Stimulated activated CD8-positive, alpha-beta memory T cell treated with anti-CD3 and anti-CD28 coated beads, Interleukin-12 subunit alpha, Interleukin-12 subunit beta, amount 100 ng/mL, for 24 hours (primary cell): ENCODE measurements around the gene BRD1.

ENCODE experiments used
- DNase-seq: peaks from one replicate; pipeline ENCODE4 v3.0.0-alpha.2; 2020; ENCODE audit errors: extremely low read depth

The BRD1 gene

DNA sequence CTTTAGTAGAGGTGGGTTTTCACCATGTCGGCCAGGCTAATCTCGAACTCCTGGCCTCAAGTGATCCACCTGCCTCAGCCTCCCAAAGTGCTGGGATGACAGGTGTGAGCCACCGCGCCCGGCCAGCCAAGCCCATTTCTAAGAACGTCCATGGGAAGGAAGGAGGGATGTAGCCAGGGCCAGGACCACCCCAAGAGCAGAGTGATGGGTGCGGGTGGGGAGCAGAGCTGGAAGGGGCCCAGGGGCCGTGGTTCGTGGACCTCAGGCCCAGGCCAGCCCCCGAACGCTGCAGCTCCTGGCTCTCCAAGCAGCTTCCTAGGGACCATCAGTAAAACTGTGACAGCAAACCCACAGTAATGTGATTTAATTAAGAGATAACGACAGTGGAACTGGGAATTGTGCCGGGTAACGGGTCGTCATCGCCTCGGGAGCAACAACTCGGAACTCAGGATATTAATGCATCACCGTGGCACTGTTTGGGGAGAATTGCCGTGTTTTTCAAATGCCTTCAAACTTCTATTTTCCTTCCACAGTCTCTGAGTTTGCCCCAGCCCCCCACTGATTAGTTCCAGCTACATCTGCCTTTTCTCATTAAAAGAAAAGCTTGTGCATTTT is 74.3 kb downstream of the BRD1 start:
- no peak for DNase-seq

GRCh38 chr22:49752598-49753091 is 75.0 kb downstream of the BRD1 start:
- DNase-seq: no peak

GRCh38 chr22:49751966-49752597 is 75.6 kb downstream of the BRD1 start:
- no peak for DNase-seq

DNA sequence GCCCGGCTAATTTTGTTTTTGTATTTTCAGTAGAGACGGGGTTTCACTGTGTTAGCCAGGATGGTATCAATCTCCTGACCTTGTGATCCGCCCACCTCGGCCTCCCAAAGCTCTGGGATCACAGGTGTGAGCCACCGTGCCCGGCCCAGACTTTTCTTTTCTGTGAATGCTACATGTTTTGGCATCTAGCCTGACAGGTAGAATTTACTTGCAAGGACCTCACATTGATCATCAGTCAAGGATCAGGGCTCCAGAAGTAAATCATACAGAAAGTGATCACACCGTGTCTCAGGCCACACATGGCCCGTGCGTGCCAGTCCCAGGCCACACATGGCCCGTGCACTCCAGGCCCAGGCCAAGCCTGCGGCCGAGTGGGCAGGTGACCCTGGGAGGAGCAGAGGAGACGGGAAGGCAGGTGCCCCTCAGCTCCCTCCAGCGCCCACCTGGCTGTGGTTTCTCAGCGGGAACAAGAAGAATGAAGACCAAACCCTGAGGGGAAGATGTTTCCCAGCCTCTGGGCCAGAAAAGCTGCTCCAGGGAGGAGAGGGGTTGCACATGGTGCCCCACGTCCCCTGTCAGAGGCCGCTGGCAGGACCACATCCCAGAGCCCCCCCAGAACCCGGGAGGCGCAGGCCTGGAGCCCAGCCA is 76.2 kb downstream of the BRD1 start:
- no peak for DNase-seq

DNA sequence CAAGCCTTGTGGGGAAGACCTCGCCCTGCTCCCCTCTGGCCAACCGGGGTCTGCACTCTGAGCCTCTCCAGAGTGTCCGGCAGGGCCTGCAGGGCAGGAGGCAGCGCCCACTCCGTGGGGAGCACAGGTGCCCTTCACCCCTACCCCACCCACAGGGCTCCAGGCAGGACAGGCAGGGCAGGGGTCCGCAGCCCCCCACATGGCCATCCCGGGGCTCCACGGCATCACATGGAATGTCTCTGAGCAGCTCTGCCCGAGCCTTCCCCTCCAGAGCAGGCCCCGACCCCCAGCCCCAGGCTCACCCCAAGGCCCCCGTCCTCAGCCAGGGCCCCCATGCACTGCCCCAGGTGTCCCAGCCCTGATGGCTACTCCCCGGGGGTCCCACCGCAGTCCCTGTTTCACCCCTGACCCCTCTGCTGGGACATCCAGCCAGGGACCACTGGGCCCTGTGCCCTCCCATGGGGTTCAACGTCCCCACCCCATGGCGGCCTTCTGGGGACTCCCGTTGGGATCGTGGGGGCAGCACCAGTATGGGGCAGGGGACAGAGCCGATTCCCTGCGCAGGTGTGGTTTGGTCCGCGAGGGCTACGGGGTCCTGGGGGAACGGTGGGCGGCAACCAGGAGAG is 77.7 kb downstream of the BRD1 start:
- DNase-seq: no peak

DNA sequence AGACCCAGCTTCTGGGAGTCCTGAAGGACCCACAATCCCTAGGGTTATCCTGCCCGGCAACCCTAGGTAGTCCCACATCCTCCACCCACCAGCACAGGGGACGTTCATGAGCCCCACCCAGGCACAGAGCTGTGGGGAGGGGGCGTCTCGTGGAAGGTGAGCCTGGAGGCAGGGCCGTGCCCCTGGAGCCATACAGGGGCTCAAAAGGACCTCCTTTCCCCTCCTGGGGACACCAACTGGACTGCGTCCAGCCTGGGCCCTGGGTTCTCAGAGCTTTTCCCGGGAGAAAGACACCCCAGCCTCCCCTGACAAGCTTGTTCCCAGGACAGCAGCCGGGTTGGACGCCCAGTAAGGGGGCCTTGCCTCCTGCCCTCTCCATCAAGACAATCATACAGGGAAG is 78.4 kb downstream of the BRD1 start:
- no peak for DNase-seq

DNA sequence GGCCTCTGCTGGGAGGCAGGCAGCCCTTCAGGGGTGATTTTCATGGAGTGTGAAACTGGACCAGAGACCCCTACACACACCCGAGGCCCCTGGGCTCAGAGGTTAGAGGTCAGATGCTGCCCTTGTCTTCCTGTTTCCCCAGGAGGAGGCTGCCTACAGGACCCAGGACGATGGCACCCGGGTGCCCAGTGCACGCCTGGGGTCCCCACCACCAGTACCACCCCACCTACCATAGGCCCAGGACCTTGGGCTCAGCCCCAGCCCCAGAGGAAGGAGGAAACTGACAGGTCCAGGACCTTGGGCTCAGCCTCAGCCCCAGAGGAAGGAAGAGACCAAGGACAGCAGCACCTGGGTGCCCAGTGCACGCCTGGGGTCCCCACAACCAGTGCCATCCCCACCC is 79.2 kb downstream of the BRD1 start:
- no peak for DNase-seq

DNA sequence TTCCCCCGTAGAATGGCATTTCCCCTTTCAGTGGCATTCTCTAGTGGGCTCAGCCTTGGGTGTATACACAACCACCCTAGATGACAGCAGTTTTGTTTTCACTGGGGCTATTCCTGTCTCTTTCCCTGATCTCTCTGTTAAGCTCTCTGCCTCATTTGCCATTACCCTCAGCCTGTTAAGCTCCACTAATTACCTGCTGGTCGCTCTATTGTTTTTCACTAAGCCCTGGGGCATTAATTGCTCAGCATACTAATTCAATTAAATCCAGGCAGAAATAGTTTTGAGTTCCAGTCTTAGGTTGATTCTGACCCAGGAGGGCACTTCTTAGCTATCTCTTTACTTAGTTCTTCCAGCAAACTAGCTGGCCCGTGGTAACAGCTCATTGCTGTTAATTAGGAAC is 80.0 kb downstream of the BRD1 start:
- no peak for DNase-seq

DNA sequence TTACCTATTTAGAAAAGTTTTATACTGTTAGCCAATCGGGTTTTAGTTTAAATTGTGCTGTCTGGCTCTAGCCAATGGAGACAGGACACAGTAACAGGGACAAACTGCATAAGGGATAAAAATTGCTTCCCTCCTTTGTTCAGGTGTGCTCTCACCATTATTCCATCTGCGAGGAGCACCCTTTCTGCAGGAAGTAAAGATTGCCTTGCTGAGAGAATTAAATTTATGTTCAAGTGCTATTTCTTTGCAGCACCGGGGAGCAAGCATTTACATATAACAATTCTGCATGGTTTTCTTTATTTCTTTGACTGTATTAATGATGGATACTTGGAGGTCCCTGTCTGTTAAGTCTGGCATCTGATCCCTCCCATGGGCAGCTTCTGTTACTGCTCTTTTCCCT is 80.5 kb downstream of the BRD1 start:
- DNase-seq: no peak

- no peak for DNase-seq
Measured at GRCh38 chr22:49746065-49746464, 81.6 kb downstream of the BRD1 start.

DNA sequence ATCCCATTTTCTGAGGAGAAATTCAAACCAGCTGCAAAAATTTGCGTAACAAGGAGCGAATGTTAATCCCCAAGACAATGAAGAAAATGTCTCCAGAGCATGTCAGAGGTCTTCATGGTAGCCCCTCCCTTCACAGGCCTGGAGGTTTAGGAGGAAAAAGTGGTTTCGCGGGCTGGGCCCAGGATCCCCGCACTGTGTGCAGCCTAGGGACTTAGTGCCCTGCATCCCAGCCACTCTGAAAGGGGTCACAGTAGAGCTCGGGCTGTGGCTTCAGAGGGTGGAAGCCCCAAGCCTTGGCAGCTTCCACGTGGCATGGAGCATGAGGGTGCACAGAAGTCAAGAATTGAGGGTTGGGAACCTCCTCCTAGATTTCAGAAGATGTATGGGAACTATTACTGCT is 87.4 kb downstream of the BRD1 start:
- DNase-seq: no peak

DNA sequence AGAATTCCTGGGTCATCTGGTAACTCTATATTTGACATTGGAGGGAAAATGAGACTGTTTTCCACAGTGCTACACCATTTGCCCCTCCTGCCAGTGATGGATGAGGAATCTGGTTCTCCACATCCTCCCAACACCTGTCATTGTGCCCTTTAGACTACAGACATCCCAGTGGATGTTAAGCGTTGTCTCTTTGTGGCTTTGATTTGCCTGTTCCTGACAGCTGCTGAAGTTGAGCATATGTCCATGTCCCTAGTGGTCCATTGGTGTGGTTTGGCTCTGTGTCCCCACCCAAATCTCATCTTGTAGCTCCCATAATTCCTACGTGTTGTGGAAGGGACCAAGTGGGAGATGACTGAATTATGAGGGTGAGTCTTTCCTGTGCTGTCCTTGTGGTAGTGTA is 88.5 kb downstream of the BRD1 start:
- no peak for DNase-seq

- DNase-seq: no peak
Measured at GRCh38 chr22:49738566-49738965, 89.1 kb downstream of the BRD1 start.

GRCh38 chr22:49738006-49738405 is 89.7 kb downstream of the BRD1 start:
- no peak for DNase-seq

- no peak for DNase-seq
Measured at GRCh38 chr22:49737101-49737551, 90.5 kb downstream of the BRD1 start.

- no peak for DNase-seq
Measured at GRCh38 chr22:49736538-49736937, 91.1 kb downstream of the BRD1 start.

DNA sequence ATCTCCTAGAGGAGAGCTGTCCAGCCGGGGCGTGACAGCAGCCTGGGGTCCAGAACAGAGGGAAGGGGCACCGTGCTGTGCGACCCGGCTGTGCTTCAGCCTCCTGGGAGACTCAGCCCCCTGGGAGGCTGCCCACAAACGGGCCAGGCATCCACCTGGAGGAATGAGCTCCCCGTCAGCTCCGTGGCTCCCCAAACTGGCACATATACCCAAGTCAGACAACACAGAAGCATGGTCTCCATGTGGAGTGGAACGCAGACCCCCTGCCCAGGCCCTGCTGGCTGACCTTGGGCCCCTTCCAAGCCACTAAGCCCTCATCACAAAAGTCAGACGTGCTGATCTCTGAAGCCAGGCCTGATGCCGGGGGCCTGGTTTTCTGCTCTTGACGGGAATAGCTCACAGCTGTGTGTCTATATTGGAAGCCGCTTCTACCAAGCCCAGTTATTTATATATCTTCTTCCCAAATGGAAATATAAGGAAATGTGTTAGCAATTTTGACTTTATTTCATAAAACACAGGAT is 91.7 kb downstream of the BRD1 start:
- no peak for DNase-seq

- DNase-seq: no peak
Measured at GRCh38 chr22:49735411-49735900, 92.2 kb downstream of the BRD1 start.

DNA sequence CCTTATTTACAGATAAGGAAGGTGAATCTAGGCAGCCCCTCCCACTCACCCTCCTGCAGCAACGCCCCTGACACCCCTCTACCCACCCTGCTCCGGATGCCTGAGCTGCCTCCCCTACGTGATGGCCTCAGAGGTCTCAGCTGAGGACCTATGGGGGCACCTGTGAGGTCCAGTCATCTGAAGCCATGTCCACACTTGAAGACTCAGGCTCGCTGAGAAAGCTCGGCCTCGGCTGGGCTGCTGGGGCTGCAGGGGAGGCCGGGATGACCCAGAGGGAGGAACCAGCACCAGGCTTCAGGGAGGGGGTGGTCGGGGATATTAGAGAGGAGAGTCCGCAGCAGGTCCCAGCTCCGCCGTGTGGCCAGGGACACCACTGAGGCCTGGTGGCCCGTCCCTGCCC is 92.8 kb downstream of the BRD1 start:
- no peak for DNase-seq

DNA sequence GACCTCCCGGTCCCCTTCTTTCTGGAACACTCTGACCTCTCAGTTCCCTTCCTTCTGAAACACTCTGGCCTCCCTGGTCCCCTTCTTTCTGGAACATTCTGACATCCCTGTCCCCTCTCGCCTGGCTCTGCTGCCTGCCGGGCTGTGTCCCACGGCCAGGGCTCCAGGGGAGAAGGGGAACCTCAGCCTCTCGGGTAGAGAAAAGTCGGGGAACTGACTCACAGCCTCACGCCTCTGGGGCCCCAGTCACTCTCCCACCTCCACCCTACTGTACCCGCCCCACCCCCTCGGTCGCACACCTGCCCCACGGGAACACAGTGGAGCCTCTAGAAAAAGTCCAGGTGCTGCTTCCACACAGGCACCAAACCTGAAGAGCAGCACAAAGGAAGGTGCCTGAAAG is 93.3 kb downstream of the BRD1 start:
- DNase-seq: no peak

- DNase-seq: no peak
Measured at GRCh38 chr22:49733631-49734030, 94.0 kb downstream of the BRD1 start.

DNA sequence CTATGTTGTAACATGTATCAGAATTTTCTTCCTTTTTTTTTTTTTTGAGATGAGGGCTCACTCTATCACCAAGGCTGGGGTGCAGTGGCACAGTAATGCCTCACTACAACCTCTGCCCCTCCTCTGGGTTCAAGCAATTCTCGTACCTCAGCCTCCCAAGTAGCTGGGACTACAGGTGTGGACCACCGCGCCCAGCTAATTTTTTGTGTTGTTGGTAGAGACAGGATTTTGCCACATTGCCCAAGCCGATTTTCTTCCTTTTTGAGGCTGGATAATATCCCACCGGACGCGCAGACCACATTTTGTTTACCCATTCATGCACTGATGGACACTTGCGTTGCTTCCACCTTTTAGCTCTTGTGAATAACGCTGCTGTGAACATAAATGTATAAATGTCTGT is 97.0 kb downstream of the BRD1 start:
- DNase-seq: no peak
